PC-9 (cell line): ENCODE measurements around the gene CELF2.

Source experiments
- CTCF ChIP-seq: fragments of 200-600 bp; sonication (generic); conservative IDR thresholded peaks from 2 replicates; pipeline ENCODE4 v1.6.1; 2017; ENCODE audit warnings: mixed run types, antibody characterized with exemption, mild to moderate bottlenecking, moderate library complexity
- EZH2 ChIP-seq: fragments of 200-600 bp; sonication (generic); IDR thresholded peaks from 2 replicates; pipeline ENCODE4 v1.8.0; 2017; ENCODE audit warnings: antibody characterized with exemption, low read depth

GRCh38 chr10:11240641-11241040 is 223.0 kb downstream of the CELF2 start:
- TF ChIP-seq CTCF (no peak), EZH2 (no peak)
